Measurements from ENCODE around the gene ANO1. TPM values are rescaled to one million over a fixed set of nuclear protein-coding genes. Genes with fewer than 3 reads are reported as not detected.

ANO1 gene
- total and polyA plus RNA-seq, 4 donors: 7.8 to 64.8 (median 32.2) TPM

GRCh38 chr11:70230151-70230839 is 152.2 kb downstream of the ANO1 start:
- Histone ChIP-seq H3K27me3 (ENCODE audit: control insufficient read depth in 4 of 4, insufficient read depth in 4 of 4, low read length in 3 of 4) (no peaks in the 10 kb centered on the region), H3K27ac (ENCODE audit: low read depth in 1 of 2, low read length in 2 of 2) (no peak overlapping the region), H3K36me3 (ENCODE audit: control insufficient read depth in 4 of 4, insufficient read depth in 3 of 4, low read depth in 1 of 4, low read length in 3 of 4) (no peaks in the 10 kb centered on the region), H3K4me3 (ENCODE audit: low read depth in 1 of 3, low read length in 3 of 3) (no peak overlapping the region), H3K9ac (ENCODE audit: low read depth in 1 of 2, low read length in 2 of 2) (no peak overlapping the region), H3K9me3 (ENCODE audit: control insufficient read depth in 4 of 4, low read length in 3 of 4) (no peaks in the 10 kb centered on the region), H3K4me1 (ENCODE audit: control insufficient read depth in 4 of 4, insufficient read depth in 4 of 4, low read length in 3 of 4) (peaks cover 2 to 6% (median 3%) of the 10 kb centered on the region in 4 donors)
- no peak for TF ChIP-seq GABPA (IDR thresholded peaks at IDR 0.05 in 1 of 2, conservative IDR thresholded peaks at IDR 0.05 in 1 of 2)
- no peak for TF ChIP-seq TAF1 (conservative IDR thresholded peaks at IDR 0.05)
- peak; percentile 78 to 86 for TF ChIP-seq HNF4A (conservative IDR thresholded peaks at IDR 0.05)
- peak; percentile 36 to 48 for TF ChIP-seq RXRA (IDR thresholded peaks at IDR 0.05)
- TF ChIP-seq HNF4G (IDR thresholded peaks at IDR 0.05): peak; percentile 59
- peak; percentile 80 for TF ChIP-seq SP1 (IDR thresholded peaks at IDR 0.05)
- TF ChIP-seq, protein P1, sequence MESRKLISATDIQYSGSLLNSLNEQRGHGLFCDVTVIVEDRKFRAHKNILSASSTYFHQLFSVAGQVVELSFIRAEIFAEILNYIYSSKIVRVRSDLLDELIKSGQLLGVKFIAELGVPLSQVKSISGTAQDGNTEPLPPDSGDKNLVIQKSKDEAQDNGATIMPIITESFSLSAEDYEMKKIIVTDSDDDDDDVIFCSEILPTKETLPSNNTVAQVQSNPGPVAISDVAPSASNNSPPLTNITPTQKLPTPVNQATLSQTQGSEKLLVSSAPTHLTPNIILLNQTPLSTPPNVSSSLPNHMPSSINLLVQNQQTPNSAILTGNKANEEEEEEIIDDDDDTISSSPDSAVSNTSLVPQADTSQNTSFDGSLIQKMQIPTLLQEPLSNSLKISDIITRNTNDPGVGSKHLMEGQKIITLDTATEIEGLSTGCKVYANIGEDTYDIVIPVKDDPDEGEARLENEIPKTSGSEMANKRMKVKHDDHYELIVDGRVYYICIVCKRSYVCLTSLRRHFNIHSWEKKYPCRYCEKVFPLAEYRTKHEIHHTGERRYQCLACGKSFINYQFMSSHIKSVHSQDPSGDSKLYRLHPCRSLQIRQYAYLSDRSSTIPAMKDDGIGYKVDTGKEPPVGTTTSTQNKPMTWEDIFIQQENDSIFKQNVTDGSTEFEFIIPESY (IDR thresholded peaks at IDR 0.05): no peak
- TF ChIP-seq JUND (IDR thresholded peaks at IDR 0.05): no peak
- no peak for DNase-seq (ENCODE audit: low spot score)
- 65% methylated on average over 8 of the region's 8 CpGs for WGBS

DNA sequence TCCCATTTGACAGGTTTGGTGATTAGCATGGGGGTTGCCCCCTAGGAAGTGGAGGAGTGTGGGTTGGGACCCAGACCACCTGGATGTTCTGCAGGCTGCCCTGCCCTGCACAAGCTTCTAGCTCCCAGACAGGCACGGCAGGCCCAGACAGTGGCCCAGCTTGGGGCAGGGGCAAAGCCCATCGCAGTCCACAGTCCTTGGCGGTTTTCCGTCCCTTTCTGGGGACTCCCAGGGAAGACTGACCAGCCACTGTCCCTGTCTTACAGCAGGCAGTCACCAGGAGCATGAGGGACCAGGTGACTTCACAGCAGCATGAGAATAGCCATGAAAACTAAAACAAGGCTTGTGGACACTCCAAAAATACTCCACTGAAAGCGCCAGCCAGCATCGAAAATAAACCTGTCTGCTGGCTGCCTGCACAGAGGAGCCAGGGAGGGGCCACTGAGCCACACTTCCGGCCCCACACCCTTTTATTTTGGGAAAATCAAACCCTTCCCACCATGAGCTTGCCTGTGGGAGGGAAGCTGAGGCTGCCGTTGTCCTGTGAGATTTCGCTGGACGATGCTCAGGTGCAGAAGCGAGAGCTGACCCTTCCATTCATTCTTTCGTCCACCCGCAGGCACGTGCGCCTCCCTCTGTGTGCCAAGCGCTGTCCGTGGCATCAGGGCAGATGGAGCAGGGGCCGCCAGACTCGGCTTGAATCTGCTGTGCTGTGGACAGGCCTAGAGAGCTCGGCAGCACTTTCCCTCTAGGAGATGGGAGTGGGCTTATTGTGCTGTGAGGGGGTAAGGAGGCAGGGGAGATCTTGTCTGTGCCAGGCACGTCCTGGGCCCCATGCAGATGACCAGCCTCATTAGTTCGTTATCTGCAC is 153.0 kb downstream of the ANO1 start:
- Histone ChIP-seq H3K4me1 (ENCODE audit: control insufficient read depth in 4 of 4, insufficient read depth in 4 of 4, low read length in 3 of 4) (peaks cover 2 to 6% (median 3%) of the 10 kb centered on the region in 4 donors), H3K9ac (ENCODE audit: low read depth in 1 of 2, low read length in 2 of 2) (no peak overlapping the region), H3K36me3 (ENCODE audit: control insufficient read depth in 4 of 4, insufficient read depth in 3 of 4, low read depth in 1 of 4, low read length in 3 of 4) (no peaks in the 10 kb centered on the region), H3K27ac (ENCODE audit: low read depth in 1 of 2, low read length in 2 of 2) (no peak overlapping the region), H3K4me3 (ENCODE audit: low read depth in 1 of 3, low read length in 3 of 3) (no peak overlapping the region), H3K27me3 (ENCODE audit: control insufficient read depth in 4 of 4, insufficient read depth in 4 of 4, low read length in 3 of 4) (no peaks in the 10 kb centered on the region), H3K9me3 (ENCODE audit: control insufficient read depth in 4 of 4, low read length in 3 of 4) (no peaks in the 10 kb centered on the region)
- WGBS: 93% methylated on average over 22 of the region's 22 CpGs
- no peak for DNase-seq (ENCODE audit: low spot score)
- TF ChIP-seq, protein P1 (IDR thresholded peaks at IDR 0.05): no peak
- TF ChIP-seq HNF4G (IDR thresholded peaks at IDR 0.05) (no peak), RXRA (IDR thresholded peaks at IDR 0.05) (no peak), FOXA2 (IDR thresholded peaks at IDR 0.05) (no peak), GABPA (IDR thresholded peaks at IDR 0.05 in 1 of 2, conservative IDR thresholded peaks at IDR 0.05 in 1 of 2) (no peak), REST (IDR thresholded peaks at IDR 0.05) (no peak), HNF4A (conservative IDR thresholded peaks at IDR 0.05) (no peak), JUND (IDR thresholded peaks at IDR 0.05) (no peak), SP1 (IDR thresholded peaks at IDR 0.05) (no peak), YY1 (IDR thresholded peaks at IDR 0.05) (no peak), FOXA1 (IDR thresholded peaks at IDR 0.05) (no peak), MAX (IDR thresholded peaks at IDR 0.05) (no peak)
- TF ChIP-seq, protein P2, sequence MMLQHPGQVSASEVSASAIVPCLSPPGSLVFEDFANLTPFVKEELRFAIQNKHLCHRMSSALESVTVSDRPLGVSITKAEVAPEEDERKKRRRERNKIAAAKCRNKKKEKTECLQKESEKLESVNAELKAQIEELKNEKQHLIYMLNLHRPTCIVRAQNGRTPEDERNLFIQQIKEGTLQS (IDR thresholded peaks at IDR 0.05): no peak

All from liver (tissue), 9 donors.